Brain microvascular endothelial cell (primary cell): ENCODE data around the gene IL24.

ENCODE experiments used
- DNase-seq: peaks from one replicate; pipeline ENCODE4 v3.0.0-alpha.2; 2020
- H3K27ac ChIP-seq: fragments of 250-450 bp; sonication (Bioruptor Pico); 2 replicates; pipeline ENCODE4 v1.5.1; 2020; ENCODE audit warnings: mild to moderate bottlenecking, moderate library complexity
- H3K27me3 ChIP-seq: fragments of 250-450 bp; sonication (Bioruptor Pico); replicated peaks from 2 replicates; pipeline ENCODE4 v1.5.1; 2020; ENCODE audit warnings: mild to moderate bottlenecking
- H3K36me3 ChIP-seq: fragments of 250-450 bp; sonication (Bioruptor Pico); replicated peaks from 2 replicates; pipeline ENCODE4 v1.5.1; 2020; ENCODE audit warnings: mild to moderate bottlenecking
- H3K4me3 ChIP-seq: 2 replicates; pipeline ENCODE4 v1.5.1; 2011; ENCODE audit warnings: low read depth, mild to moderate bottlenecking, control low read depth, low read length, moderate library complexity
- in situ Hi-C: cut with HindIII; loops from 2 replicates; pipeline ENCODE4 v1.10.0; 2017; ENCODE audit warnings: low sequenced_read_pairs, low pct_ligation_motif_present
- TF ChIP-seq, protein P1 (sequence below): IDR thresholded peaks from 2 replicates; pipeline ENCODE4 v1.5.1; 2011; ENCODE audit warnings: low read depth, mild to moderate bottlenecking, moderate library complexity, low read length, control low read depth, inconsistent platforms; ENCODE audit errors: missing control alignments

Gene IL24

DNA sequence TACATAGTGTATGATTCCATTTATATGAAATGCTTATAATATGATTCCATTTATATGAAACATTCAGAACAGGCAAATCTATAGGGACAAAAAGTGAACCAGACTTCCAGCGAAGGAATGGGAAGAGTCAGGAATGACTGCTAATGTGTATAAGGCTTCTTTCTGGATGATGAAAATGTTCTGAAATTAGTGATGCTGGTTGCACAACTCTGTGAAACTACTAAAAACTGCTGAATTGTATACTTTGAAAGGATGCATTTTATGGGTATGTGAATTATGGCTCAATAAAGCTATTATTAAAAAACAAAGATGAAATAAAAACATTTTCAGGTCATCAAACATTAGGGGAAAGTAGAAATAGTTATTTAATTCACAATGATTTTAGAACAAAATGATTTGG is 14.1 kb upstream of the IL24 start:
- no peak overlapping the region for H3K4me3 ChIP-seq
- no peak overlapping the region for H3K27ac ChIP-seq
- in situ Hi-C loops, result no loop called here
- DNase-seq, result no peak
- no peaks in the 10 kb centered on the region for H3K27me3 ChIP-seq
- no peaks in the 10 kb centered on the region for H3K36me3 ChIP-seq
- TF ChIP-seq, protein P1, sequence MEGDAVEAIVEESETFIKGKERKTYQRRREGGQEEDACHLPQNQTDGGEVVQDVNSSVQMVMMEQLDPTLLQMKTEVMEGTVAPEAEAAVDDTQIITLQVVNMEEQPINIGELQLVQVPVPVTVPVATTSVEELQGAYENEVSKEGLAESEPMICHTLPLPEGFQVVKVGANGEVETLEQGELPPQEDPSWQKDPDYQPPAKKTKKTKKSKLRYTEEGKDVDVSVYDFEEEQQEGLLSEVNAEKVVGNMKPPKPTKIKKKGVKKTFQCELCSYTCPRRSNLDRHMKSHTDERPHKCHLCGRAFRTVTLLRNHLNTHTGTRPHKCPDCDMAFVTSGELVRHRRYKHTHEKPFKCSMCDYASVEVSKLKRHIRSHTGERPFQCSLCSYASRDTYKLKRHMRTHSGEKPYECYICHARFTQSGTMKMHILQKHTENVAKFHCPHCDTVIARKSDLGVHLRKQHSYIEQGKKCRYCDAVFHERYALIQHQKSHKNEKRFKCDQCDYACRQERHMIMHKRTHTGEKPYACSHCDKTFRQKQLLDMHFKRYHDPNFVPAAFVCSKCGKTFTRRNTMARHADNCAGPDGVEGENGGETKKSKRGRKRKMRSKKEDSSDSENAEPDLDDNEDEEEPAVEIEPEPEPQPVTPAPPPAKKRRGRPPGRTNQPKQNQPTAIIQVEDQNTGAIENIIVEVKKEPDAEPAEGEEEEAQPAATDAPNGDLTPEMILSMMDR, result no peak

DNA sequence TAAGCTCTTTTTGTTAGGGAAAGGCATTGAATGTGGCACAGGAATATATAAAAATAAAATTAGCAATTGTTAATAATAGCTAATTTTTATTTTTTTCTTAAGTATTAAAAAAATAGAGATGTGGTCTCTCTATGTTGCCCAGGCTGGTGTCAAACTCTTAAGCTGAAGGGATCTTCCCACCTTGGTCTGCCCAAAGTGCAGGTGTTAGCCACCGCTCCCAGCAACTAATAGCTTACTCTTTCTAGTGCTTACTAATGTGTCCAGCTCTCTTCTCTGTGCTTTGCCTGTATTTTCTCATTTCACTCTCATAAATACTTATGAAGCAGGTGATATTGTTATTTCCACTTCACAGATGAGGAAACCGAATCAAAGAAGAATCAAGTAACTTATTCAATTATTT is 13.4 kb upstream of the IL24 start:
- in situ Hi-C loops, result no loop called here
- H3K27ac ChIP-seq, result no peak overlapping the region
- no peak for DNase-seq

DNA sequence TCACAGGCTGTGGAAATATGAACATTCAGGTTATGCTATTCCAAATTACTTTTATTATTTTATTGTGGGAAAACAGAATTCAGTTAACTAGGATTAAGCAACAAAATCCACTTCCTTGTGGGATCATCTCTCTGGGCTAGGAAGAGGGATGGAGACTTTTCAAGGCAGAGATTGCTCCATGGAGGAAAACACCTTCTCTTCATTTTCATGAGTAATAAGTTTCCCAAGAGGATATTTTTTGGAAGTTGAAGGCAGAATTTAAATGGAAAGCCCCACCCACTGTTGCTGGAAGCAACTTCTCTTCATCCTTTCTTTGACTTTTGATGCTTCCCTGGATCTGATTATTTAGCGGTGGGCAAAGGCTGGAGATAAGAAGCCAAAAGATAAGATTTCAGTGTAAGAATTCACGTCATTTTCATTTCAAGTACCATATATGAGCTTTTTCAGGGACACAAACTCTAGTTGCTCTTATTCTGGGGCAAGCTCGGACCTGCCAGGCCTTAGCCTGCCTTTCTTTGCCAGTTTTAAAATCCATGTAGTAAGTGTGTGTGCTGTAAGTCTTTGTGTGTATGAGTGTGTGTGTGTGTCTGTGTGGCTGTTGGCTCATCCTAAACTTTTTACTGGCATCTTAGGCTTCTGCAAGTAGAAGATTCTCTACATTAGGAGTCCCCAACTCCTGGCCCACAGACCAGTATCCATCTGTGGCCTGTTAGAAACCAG is 11.7 kb upstream of the IL24 start:
- TF ChIP-seq, protein P1, result no peak
- no peak for DNase-seq
- Histone ChIP-seq H3K4me3 (no peak overlapping the region), H3K36me3 (no peaks in the 10 kb centered on the region), H3K27ac (no peak overlapping the region), H3K27me3 (no peaks in the 10 kb centered on the region)
- in situ Hi-C loops, result no loop called here

More for the DNA sequence above, 13.4 kb upstream of the IL24 start:
- Histone ChIP-seq H3K4me3 (no peak overlapping the region), H3K36me3 (no peaks in the 10 kb centered on the region), H3K27me3 (no peaks in the 10 kb centered on the region)
- TF ChIP-seq, protein P1, result no peak

DNA sequence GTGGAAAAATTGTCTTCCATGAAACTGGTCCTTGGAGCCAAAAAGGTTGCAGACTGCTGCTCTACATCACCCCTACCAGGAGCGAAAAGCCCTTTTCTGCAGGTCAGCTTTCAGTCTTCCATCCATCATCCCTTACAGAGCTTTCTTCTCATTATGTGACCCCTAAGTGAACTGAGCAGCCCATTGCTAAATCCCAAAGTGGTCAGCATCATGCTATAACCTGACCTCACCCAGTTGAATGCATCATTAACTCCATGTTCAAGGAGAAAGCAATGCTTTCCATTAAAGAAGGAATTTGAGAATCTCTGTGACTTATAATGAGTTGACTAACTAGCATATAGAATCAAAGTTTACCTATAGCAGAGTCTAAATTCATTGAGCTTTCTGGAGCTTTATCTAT is 10.4 kb upstream of the IL24 start:
- no peak overlapping the region for H3K4me3 ChIP-seq
- H3K36me3 ChIP-seq, result no peaks in the 10 kb centered on the region
- no peak for DNase-seq
- H3K27ac ChIP-seq, result no peak overlapping the region
- in situ Hi-C loops, result no loop called here
- TF ChIP-seq, protein P1, result no peak
- H3K27me3 ChIP-seq, result no peaks in the 10 kb centered on the region

DNA sequence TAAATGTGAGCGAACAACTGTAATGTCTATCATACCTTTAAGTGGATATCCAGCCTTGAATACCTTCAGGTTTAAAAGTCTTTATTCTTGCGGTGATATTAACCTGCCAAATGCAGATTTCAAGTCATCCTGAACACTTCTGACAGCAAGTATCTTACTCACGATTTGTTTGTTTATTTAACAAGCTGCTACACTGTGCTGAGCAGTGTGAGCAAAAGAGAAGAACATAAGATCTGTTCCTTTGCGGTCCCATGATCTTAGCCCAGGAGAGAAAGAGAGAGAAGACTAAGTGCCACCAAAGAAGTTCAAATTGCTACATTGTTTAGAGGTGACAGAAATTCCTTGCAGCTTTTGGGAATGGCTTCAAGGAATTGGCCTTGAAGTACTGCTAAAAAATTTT is 9.5 kb upstream of the IL24 start:
- Histone ChIP-seq H3K27ac (no peak overlapping the region), H3K27me3 (no peaks in the 10 kb centered on the region), H3K4me3 (no peak overlapping the region), H3K36me3 (no peaks in the 10 kb centered on the region)
- TF ChIP-seq, protein P1, result no peak
- in situ Hi-C loops, result no loop called here
- DNase-seq, result no peak
